CD14-positive monocyte (primary cell): ENCODE data around the gene ZSWIM3. TPM values are rescaled to one million over a fixed set of nuclear protein-coding genes. Genes with fewer than 3 reads are reported as not detected.
A peak's percentile ranks its signal among the peaks of the same experiment; 100 is the strongest.

Source experiments
- DNase-seq, 3 donors: peaks; one replicate each; pipeline ENCODE4 v3.0.0-alpha.2; 2011 to 2022
- H2AFZ ChIP-seq: 2 replicates; pipeline ENCODE4 v1.6.0; 2012; ENCODE audit warnings: mild to moderate bottlenecking, low read depth, low read length, inconsistent platforms; ENCODE audit not compliant: insufficient read depth, poor library complexity, severe bottlenecking
- H3K27ac ChIP-seq, 2 donors: 1 replicate in 1 of 2; 2 replicates in 1 of 2; pipeline ENCODE4 v1.5.1; 2012 to 2013; ENCODE audit warnings: low read length in 2 of 2, control low read depth in 1 of 2, inconsistent platforms in 1 of 2, low read depth in 1 of 2, mild to moderate bottlenecking in 1 of 2
- H3K27me3 ChIP-seq, 2 donors: one replicate each; pipeline versions ENCODE4 v1.6.0 to v1.6.1; 2011 to 2013; ENCODE audit warnings: low read length in 2 of 2; ENCODE audit not compliant: control insufficient read depth in 2 of 2, insufficient read depth in 2 of 2
- H3K36me3 ChIP-seq, 2 donors: replicated peaks in 1 of 2; 1 replicate in 1 of 2; 2 replicates in 1 of 2; pipeline versions ENCODE4 v1.5.1 to v1.6.1; 2012 to 2013; ENCODE audit warnings: low read length in 2 of 2, control low read depth in 1 of 2, inconsistent platforms in 1 of 2, mild to moderate bottlenecking in 1 of 2; ENCODE audit not compliant: insufficient read depth in 2 of 2, control insufficient read depth in 1 of 2
- H3K4me1 ChIP-seq, 2 donors: 1 replicate in 1 of 2; 2 replicates in 1 of 2; pipeline versions ENCODE4 v1.5.1 to v1.6.1; 2012 to 2013; ENCODE audit warnings: low read length in 2 of 2, control low read depth in 1 of 2, inconsistent platforms in 1 of 2, mild to moderate bottlenecking in 1 of 2, moderate library complexity in 1 of 2; ENCODE audit not compliant: insufficient read depth in 2 of 2, control insufficient read depth in 1 of 2
- H3K4me2 ChIP-seq: replicated peaks from 2 replicates; pipeline ENCODE3; 2012; ENCODE audit warnings: low read length, moderate library complexity, mild to moderate bottlenecking; ENCODE audit not compliant: poor library complexity, severe bottlenecking; ENCODE audit errors: extremely low read depth
- H3K4me3 ChIP-seq, 3 experiments: fragments of 200-600 bp in 1 of 3; sonication (generic) in 1 of 3; replicated peaks in 1 of 3; 1 replicate in 2 of 3; 2 replicates in 1 of 3; pipeline ENCODE4 v1.5.1; 2011 to 2013; ENCODE audit warnings: low read length in 3 of 3, mild to moderate bottlenecking in 3 of 3, control low read depth in 2 of 3, low read depth in 2 of 3, inconsistent platforms in 1 of 3, moderate library complexity in 1 of 3
- H3K79me2 ChIP-seq: 2 replicates; pipeline ENCODE4 v1.6.0; 2012; ENCODE audit warnings: mild to moderate bottlenecking, control low read depth, inconsistent platforms, low read length, moderate library complexity; ENCODE audit not compliant: insufficient read depth
- H3K9ac ChIP-seq: 2 replicates; pipeline ENCODE4 v1.6.0; 2017; ENCODE audit warnings: low read length, mild to moderate bottlenecking; ENCODE audit not compliant: insufficient read depth, poor library complexity, severe bottlenecking
- H3K9me3 ChIP-seq, 2 donors: replicated peaks in 1 of 2; 1 replicate in 1 of 2; 2 replicates in 1 of 2; pipeline versions ENCODE4 v1.5.1 to v1.6.1; 2012 to 2013; ENCODE audit warnings: low read length in 2 of 2, control low read depth in 1 of 2; ENCODE audit not compliant: control insufficient read depth in 1 of 2, insufficient read depth in 1 of 2
- H4K20me1 ChIP-seq: 2 replicates; pipeline ENCODE4 v1.6.0; 2012; ENCODE audit warnings: mild to moderate bottlenecking, low read length, control low read depth, moderate library complexity; ENCODE audit not compliant: insufficient read depth
- H3K27ac Mint-ChIP-seq, 7 donors: one replicate each; pipeline ENCODE4 v1.8.0; 2020; ENCODE audit warnings: mild to moderate bottlenecking in 7 of 7, mixed read lengths in 7 of 7, moderate library complexity in 6 of 7, inconsistent platforms in 2 of 7
- H3K27me3 Mint-ChIP-seq, 3 donors: one replicate each; pipeline ENCODE4 v1.8.0; 2021 to 2022; ENCODE audit warnings: low read depth in 3 of 3, mild to moderate bottlenecking in 3 of 3, mixed read lengths in 3 of 3, moderate library complexity in 3 of 3, inconsistent platforms in 1 of 3
- H3K36me3 Mint-ChIP-seq, 2 donors: one replicate each; pipeline ENCODE4 v1.8.0; 2020; ENCODE audit warnings: mixed read lengths in 2 of 2, inconsistent platforms in 1 of 2, mild to moderate bottlenecking in 1 of 2
- H3K4me1 Mint-ChIP-seq: one replicate; pipeline ENCODE4 v1.8.0; 2020; ENCODE audit warnings: mild to moderate bottlenecking, mixed read lengths
- H3K4me3 Mint-ChIP-seq, 2 donors: one replicate each; pipeline ENCODE4 v1.8.0; 2020; ENCODE audit warnings: mild to moderate bottlenecking in 2 of 2, mixed read lengths in 2 of 2, moderate library complexity in 1 of 2
- H3K9me3 Mint-ChIP-seq, 7 donors: one replicate each; pipeline ENCODE4 v1.8.0; 2020 to 2022; ENCODE audit warnings: mixed read lengths in 7 of 7, mild to moderate bottlenecking in 6 of 7, moderate library complexity in 6 of 7, inconsistent platforms in 2 of 7
- WGBS: methylation state at CpG from one replicate; pipeline ENCODE4 v1.1.5; 2013; ENCODE audit warnings: missing lambda C conversion rate; ENCODE audit not compliant: insufficient coverage; 5-methylcytosine and 5-hydroxymethylcytosine counted together
- intact Hi-C, 2 donors: fragments of 100-400 bp; cut with micrococcal nuclease; formaldehyde crosslinking; loops; one replicate each; pipeline versions ENCODE4 v1.15.0 to v1.15.1; 2023
- polyA plus RNA-seq, 3 donors: library from polyadenylated mRNA; depleted of rRNA in 1 of 3; unstranded in 2 of 3; stranded (reverse) in 1 of 3; fragments of 300-500 nt in 2 of 3; fragments of >200 nt in 1 of 3; fragmentation: Illumina TruSeq in 2 of 3; gene quantifications; 1 replicate in 2 of 3; 2 replicates in 1 of 3; pipeline ENCODE4 v1.2.3, GENCODE V29; 2012 to 2021
- TF ChIP-seq, protein P1 (sequence below): fragments of 200-600 bp; IDR thresholded peaks from one replicate; pipeline ENCODE4 v1.8.0; 2022; ENCODE audit warnings: antibody characterized with exemption, mild to moderate bottlenecking

The ZSWIM3 gene
- polyA plus RNA-seq, 3 donors: 0.29 to 1.5 (median 0.64) TPM

GRCh38 chr20:45853484-45853883 lies 3.9 kb upstream of the ZSWIM3 start:
- no CpG with 5 or more reads among the region's 2 CpGs for WGBS
- no peak overlapping the region for H3K9ac ChIP-seq
- no peak overlapping the region for H3K4me3 Mint-ChIP-seq
- intact Hi-C loops: no loop called here
- peaks cover 17% of the 10 kb centered on the region for H4K20me1 ChIP-seq
- no peak for DNase-seq
- peaks cover 40 to 61% of the 10 kb centered on the region in 2 donors for H3K36me3 ChIP-seq
- H3K4me3 ChIP-seq: no peak overlapping the region
- no peak overlapping the region for H3K27ac ChIP-seq
- H3K27me3 Mint-ChIP-seq: peaks cover 0 to 2% (median 1%) of the 10 kb centered on the region in 3 donors
- peaks cover 51% of the 10 kb centered on the region for H3K79me2 ChIP-seq
- H3K27ac Mint-ChIP-seq: peak overlapping the region in 1 of 7 donors; percentile 42
- TF ChIP-seq, protein P1, sequence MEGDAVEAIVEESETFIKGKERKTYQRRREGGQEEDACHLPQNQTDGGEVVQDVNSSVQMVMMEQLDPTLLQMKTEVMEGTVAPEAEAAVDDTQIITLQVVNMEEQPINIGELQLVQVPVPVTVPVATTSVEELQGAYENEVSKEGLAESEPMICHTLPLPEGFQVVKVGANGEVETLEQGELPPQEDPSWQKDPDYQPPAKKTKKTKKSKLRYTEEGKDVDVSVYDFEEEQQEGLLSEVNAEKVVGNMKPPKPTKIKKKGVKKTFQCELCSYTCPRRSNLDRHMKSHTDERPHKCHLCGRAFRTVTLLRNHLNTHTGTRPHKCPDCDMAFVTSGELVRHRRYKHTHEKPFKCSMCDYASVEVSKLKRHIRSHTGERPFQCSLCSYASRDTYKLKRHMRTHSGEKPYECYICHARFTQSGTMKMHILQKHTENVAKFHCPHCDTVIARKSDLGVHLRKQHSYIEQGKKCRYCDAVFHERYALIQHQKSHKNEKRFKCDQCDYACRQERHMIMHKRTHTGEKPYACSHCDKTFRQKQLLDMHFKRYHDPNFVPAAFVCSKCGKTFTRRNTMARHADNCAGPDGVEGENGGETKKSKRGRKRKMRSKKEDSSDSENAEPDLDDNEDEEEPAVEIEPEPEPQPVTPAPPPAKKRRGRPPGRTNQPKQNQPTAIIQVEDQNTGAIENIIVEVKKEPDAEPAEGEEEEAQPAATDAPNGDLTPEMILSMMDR: no peak
- peaks cover 42 to 66% of the 10 kb centered on the region in 2 donors for H3K36me3 Mint-ChIP-seq
- H3K4me1 ChIP-seq: peaks cover 19 to 26% of the 10 kb centered on the region in 2 donors
- H3K4me2 ChIP-seq: no peak overlapping the region
- H3K27me3 ChIP-seq: no peaks in the 10 kb centered on the region
- H3K9me3 Mint-ChIP-seq: no peaks in the 10 kb centered on the region
- H3K4me1 Mint-ChIP-seq: peaks cover 28% of the 10 kb centered on the region
- H3K9me3 ChIP-seq: no peaks in the 10 kb centered on the region
- no peak overlapping the region for H2AFZ ChIP-seq

DNA sequence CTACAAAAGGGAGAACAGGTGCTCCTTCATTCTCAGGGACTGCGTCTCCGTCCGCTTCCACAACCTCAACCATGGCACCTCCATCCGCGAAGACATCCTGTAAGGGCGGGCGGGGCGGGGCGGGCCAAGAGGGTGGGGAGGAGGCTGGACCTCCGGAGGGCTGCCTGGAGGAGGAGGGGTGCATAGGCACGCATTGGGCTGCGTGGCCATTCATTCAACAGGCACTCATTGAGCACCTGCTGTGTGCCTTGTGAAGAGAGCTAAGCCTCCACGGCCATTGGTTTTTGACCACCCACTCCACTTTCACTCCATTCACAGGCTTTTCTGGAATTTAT lies 435 bp downstream of the ZSWIM3 start:
- H3K4me1 Mint-ChIP-seq: peaks cover 33% of the 10 kb centered on the region
- Histone ChIP-seq H3K36me3 (peaks cover 16 to 19% of the 10 kb centered on the region in 2 donors), H3K9ac (peak overlapping the region; percentile 91), H3K4me3 (peak overlapping the region; percentile 92 to 98 (median 96)), H3K4me1 (peaks cover 19 to 26% of the 10 kb centered on the region in 2 donors), H3K9me3 (no peaks in the 10 kb centered on the region), H3K79me2 (peaks cover 58% of the 10 kb centered on the region), H3K27ac (peak overlapping the region; percentile 70 to 95), H3K4me2 (peak overlapping the region; percentile 99), H2AFZ (peak overlapping the region; percentile 99), H3K27me3 (no peaks in the 10 kb centered on the region), H4K20me1 (no peaks in the 10 kb centered on the region)
- 45% methylated on average over 2 of the region's 13 CpGs for WGBS
- no peak for DNase-seq
- H3K4me3 Mint-ChIP-seq: peak overlapping the region; percentile 89 to 95
- H3K27ac Mint-ChIP-seq: peak overlapping the region; percentile 90 to 97 (median 97)
- H3K9me3 Mint-ChIP-seq: no peaks in the 10 kb centered on the region
- peaks cover 0 to 3% (median 2%) of the 10 kb centered on the region in 3 donors for H3K27me3 Mint-ChIP-seq
- peaks cover 19 to 30% of the 10 kb centered on the region in 2 donors for H3K36me3 Mint-ChIP-seq
- intact Hi-C loops: loop anchor here in 1 of 2 donors (5.0 kb wide), 1 partner anchor 34 kb away; the partner anchor contains the start of genes CTSA and NEURL2
- TF ChIP-seq, protein P1: no peak
